ENCODE measurements around the gene MUC13.
A peak's percentile ranks its signal among the peaks of the same experiment; 100 is the strongest.

MUC13 gene

DNA sequence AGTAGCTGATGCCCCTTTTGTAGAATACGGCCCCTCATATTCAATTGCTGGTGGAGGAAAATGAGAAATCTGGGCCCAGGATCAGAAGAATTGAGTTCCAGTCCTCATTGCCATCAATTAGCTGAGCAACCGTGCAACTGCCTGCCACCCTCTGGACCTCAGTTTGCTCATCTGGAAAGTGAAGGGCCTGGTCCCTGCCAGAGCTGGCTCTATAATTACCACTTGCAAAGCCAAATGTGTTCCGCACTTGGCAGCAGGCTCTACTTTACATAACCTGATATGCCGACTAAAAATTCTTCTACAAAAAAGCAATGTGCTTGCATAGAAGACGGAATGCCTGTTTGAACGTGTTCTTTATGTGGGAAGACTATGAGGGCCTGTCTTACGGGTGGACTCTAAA lies 38.8 kb downstream of the MUC13 start:
- no peak for DNase-seq

DNA sequence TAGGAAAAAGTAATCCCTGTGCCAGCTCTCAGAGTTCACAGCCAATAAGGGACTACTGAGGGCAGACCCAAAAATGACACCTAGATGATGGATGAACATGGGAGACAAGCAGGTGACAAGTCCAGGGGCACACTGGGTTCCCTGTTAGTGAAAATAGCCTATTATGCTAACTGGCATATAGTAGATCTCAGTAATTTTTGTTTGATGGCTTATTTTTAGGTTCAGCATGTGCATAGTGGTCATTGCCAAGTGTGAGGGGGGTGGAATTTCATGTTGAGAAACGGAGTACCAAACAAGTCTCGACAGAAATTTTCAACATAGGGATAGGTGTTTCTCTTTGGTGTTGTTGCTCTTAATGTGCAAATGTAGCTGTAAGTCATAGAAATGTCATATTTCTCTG lies 41.0 kb downstream of the MUC13 start:
- no peak for DNase-seq

DNA sequence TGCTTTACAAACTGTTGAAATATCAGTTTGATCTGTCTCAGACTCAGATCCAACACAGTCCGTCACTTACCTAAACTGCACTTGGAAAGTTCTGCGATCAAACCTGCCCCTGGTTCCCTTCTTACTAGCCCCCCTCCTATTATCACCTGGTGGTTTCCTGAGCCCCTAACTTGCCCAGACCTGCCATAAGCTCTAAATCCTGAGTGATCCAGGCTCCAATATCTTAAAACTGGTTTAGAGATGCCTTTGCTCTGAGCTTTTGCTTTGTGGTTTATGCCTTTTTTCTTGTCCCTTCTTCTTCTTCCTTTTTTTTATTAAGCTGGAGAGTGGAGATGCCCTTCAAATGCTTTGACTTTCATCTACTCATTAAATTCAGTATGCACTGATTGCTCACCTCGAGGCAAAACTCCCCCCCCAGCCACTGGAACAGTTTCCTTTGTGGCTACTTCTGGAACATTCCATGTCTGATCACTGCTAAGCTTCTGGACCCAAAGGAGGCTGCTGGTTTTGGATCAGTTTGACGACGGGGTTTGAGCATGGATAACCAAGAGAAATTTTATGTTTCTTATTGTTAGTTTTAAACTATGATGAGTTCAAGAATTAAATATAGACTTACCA lies 43.9 kb downstream of the MUC13 start:
- no peak for DNase-seq

DNA sequence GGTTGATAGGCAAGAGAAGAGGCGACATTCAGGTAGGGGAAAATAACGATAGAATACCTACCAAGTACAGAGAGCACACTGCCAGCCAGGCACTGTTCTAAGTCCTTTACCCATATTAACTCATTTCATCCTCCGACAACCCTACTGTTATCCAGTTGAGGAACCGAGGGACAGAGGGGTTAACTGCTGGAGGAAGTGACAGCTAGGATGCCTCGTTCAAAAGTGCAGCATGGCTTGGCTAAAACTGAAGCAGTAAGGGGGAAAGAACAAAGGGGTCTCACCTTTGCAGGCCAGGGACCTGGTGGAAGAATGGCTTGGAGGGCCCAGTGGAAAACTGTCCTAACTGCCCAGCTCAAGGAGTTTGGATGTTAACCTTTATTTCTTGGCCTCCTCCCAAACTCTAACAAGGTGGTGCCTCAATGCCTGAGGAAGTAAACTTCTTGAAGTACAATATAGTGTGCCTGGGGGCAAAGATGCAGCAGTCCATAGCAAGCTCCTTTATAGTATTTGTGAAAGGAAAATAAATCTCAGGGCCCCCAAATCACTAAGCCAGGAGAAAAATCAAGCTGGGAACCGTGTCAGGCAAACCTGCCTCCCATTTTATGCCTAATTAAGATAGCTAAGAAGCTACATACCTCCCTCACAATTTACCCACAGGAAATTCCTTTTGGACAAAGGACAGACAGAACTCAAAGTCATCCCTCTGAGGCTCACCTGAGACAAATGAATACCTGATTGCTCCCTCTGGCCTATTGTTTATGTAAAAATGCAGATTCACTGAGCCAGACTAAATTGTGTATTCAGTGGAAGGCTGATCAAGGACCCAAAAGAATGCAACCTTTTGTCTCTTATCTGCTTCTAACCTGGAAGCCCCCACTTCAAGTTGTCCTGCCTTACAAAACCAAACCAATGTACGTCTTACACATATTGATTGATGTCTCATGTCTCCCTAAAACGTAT lies 45.8 kb downstream of the MUC13 start:
- DNase-seq, result no peak

DNA sequence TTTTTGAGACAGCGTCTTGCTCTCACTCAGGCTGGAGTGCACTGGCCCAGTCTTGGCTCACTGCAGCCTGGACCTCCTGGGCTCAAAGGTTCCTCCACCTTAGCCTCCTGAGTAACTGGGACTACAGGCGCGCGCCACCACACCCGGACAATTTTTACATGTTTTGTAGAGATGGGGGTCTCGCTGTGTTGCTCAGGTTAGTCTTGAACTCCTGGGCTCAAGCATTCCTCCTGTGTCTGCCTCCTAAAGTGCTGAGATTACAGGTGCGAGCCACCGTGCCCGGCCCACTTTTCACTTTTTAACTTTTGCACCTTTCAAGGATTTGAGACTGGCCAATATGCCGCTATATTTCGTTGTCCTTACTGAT lies 46.6 kb downstream of the MUC13 start:
- no peak for DNase-seq

DNA sequence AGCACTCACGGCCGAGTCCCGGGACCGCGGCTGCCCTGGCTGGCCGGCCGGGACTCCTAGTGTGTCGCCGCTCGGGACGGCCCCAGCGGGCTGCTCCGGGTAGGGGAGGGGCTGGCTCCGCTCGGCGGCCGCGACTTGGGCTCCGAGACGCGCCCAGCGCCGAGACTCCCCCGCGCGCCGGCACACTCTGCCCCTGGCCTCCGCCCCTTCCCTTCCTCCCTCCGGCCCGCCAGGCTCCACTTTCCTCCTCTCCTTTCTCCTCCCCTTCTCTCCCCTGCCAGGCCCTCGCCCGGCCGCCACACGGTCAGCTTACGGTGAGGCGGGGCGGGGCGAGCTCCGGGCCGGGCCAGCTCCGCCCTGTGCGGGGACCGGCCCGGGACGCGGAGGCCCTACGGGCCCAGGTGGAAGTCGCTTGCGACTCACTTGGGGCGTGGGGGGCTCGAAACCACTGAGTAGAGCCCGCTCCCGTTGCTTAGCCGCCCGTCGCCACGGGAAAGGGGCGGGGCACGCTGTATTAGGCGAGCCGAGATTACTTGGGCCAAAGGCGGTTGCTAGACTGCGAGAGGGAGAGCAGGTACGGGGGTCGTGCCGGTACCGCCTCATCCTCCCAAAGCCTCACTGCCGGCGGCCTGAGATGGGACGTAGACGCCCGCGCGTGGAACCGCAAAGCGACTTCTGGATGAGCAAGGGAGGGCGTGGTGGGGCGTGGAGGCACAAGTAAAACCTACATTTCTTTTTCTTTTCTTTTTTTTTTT lies 47.2 kb downstream of the MUC13 start, which contains the start of gene ITGB5:
Gene ITGB5, minus strand, starts transcription at position 189 of the 755 bp plus-strand sequence. CDS start 365 bp downstream, outside the sequence.
- DNase-seq, result peak; percentile 93

DNA sequence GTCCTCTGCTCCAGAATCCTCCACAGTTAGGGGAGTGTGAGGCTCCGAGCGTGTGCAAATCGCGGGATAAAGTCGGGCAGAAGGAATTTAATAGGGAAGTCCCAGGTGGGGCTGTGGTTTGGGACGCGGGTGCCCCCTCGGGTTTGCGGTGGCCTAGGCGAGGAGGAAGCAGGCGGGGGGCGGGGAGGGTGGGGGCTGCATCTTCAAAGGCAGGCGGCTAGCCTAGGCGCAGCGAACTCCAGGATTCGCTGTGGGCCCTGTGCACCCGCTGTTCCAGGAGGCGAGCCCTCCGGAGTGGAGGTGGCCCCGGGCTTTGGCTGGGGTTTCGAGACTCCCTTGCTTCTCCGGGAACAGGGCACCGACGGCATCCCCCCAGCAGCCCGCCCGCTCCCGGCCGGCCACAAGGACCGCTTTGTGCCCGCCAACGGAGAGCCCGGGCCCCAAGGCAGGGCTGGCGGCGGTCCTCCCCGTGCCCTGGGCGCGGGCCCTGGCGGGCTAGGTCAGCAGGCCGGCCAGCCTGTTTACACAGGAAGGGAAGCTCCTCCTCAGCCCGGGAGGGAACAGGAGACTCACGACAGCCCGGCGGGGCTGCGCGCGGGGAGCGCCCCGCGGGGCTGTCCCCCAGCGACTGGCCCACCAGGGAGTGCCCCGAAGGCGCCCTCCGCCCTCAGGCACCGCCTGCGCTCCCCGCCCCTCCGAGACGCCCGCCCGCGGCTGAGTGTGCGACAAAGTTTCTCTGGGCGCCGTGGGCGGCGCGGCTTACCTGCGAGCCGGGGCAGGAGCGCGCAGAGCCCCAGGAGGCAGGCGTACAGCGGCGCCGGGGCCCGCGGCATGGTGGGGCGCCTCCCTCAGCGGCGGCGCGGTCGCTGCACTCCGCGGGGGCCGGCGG lies 48.1 kb downstream of the MUC13 start:
- peak; percentile 83 for DNase-seq

DNA sequence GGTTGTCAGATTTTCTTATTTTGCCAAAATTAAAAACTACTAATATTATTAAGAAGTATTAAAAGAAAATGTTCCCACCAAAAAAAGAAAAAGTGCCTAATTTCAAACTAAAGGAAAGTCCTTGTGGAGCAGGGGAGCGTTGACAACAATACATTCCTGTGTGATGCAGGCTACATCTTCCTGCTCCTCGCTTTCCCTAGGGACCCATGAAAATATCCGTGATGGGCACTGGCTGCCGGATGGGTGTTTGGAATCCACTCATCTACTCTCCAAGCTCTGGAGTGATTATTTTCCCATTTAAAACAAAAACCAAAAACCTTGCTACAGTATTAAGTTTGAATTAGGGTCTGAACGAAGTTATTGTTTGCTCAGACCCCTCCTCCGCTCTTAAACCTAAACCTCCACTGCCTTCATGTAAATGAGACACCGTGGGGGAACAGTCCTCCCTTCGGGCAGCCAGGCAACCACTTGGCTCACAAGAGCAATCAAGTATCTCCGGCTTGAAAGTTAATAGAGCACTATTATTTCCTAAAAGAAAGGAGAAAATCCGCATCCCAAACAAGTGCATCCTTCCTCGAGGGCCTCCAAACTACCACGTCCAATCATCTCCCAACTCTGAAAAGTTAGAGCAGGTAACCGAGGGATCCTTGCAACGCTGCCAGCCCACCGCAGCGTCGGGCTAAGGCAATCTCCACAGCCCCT lies 48.9 kb downstream of the MUC13 start:
- DNase-seq, result no peak

DNA sequence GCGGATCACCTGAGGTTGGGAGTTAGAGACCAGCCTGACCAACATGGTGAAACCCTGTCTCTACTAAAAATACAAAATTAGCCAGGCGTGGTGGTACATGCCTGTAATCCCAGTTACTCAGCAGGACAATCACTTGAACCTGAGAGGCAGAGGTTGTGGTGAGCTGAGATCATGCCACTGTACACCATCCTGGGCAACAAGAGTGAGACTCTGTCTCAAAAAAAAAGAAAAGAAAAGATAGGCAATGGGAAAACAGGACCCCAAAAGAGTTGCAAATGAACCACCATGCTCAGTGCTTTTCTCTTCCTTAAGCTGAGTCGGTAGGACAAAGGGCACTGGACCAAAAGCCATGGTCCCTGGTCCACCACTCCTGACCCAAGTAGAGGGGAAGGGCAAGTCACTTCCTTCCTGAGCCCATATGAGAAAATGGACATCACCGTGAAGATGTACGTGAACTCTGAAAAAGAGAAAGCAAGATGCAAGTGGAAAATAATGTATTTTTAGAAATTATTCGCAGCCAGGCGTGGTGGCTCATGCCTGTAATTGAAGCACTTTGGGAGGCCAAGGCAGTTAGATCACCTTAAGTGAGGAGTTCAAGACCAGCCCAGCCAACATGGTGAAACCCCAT lies 50.0 kb downstream of the MUC13 start:
- DNase-seq, result no peak

DNA sequence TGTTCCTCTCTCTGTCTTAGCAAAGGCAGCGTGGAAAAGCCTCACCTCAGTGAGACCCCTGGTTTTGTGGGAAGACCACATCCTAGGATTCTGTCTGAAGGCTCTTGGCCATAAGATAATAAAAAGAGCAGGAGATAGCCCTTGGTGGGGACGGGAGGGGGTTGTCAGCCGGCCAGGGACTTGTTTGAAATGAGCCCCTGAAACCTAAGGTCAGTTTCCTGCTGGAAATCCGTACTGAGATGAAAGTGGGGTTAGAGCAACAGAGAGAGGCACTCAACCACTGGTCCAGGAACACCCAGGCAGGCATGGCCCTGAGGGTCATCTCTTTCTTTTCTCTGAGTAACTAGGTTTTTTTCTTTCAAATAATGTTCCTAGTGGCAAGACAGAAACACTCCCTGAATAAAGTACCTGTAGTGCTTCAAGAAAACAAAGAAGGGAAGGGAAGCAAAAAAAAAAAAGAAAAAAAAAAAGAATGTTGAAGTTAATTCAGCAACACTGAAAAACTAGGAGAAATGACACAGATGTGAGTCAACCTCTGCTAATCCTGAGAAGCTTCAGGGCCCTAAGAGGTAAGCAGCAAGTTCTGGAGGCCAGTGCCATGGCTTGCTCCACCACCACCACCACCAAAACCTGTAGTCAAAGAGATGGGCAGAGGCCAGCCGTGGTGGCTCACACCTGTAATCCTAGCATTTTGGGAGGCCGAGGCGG lies 50.6 kb downstream of the MUC13 start:
- DNase-seq, result no peak

DNA sequence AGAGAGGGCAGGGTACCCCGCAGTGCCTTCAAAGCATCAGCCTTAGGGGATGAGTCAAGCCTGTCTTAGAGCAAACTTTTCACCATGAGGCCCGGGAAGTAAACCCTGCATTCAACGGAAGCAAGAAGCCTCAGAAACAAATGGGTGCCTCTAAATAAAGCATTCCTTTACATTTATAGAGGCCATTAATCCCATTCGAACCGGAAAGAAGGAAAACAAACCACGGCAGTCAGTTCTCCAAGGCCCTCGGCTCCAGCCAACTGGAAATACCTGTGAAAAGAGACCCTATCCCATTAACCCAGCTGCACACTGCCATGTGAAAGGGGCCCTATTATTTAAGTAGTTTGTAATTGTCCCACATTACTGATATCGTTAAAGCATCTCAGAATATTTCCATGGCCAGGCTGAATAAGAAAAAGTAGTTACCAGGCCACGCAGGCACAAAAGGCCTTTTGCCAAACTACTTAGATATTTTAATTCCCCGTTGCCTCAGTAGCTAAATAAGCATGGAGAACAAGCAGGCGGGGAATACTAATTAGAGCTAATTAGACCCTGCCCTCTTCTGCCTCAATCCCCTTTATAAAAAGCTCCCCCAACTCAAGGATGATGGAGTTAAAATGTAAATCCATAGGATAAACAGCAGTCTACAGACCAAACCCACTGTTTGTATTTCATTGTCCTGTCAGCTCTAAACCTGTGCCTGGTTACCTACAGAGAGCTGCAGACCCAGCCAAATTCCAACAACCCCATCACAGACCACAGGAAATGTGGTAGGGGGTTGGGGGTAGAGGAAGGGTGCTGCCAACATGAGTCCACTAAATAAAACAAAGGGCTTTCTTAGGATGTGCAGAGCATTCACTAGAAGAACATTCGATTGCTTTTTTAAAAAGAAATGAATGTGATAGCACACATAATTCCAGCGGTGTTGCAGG lies 51.5 kb downstream of the MUC13 start:
- no peak for DNase-seq

DNA sequence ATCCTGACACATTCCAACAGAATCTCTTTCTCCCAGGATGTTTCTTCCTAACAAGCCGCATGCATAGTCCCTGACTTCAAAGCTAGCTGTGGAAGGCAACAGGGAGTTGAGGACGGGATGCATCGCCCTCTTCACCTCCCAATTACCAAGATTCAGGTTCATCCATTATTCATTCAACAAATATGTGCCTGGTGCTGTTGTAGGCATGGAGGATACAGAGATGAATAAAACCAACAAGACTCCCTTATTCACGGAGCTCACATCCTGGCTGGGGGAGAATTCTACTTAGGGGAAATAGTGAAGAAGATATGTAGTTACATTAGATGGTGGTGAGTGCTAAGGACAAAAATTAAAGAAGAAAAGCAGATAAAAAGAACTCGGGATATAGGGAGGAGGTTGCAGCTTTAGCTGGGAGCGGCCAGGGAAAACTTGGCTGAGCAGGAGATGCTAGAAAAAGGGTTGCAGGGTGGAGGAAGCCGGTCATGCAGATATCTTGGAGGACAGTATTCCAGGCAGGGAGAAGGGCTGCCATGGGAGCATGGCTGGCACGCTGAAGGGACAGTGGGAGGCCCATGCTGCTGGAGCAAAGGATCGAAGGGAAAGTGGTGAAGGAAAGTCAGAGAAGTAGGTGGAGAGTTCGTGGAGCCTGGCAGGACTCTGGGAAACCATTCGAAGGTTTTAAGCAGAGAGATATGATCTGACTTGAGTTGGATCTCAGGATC lies 52.4 kb downstream of the MUC13 start:
- no peak for DNase-seq

DNA sequence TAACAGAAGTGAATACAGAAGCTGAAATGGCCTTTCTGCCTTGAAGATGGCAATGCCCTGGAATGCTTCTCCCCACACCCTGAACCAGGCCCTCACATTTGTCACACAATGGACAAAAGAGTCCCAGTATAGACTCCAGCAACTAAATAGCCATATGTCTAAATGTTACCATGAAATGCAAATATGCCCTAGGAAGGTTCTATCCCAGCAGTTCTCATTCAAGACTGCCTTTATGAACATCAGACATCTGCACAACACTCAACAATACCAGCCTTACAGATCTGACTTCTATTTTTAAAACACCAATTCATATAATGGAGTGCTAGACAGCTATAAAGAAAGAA lies 55.2 kb downstream of the MUC13 start:
- no peak for DNase-seq

DNA sequence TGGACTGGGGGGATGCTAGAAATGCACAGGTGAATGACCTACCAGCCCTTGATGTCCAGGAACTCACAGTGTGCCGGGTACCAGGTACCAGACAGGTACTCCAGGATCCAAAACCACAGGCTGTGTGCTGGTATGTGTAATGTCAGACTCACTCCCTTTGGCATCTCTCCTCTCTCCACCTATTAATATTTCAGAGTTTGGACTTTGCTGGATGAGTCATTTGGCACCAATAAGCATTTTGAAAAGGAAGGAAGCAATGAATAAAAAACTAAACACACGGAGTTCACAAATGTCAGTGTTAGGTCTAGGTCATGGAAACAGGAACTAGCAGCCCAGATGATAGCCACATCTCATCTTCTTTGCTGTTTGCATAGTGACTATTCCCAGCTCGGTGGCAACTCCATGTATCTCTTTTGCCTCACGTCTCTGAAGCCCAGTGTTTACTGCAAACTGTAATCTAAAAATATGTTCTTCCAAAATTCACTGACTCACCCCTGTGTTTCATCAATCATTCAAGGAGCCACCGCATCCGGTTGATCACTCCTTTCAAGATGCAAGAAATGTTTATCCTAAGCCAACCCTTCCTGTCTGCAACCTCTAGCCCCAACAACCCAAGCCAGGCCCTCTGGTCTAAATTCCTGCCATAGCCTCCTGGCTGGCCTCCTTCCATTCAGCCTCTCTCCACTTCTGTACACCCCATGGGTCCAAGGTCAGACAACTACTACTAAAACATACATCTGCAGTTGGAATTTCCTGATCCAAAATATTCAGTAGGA lies 55.8 kb downstream of the MUC13 start:
- DNase-seq, result no peak

DNA sequence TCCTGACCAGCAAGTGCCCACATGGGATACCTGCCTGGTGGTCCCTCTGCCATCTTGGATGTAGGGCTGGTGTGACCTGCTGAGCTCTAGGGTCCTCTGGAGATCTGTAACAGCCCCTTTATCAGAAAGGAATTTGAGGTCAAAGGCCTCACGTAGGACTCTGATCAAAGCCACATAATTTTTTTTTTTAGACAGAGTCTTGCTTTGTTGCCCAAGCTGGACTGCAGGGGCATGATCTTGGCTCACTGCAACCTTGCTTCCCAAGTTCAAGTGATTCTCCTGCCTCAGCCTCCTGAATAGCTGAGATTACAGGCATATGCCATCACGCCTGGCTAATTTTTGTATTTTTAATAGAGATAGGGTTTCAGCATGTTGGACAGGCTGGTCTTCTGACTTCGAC lies 56.9 kb downstream of the MUC13 start:
- DNase-seq, result no peak

DNA sequence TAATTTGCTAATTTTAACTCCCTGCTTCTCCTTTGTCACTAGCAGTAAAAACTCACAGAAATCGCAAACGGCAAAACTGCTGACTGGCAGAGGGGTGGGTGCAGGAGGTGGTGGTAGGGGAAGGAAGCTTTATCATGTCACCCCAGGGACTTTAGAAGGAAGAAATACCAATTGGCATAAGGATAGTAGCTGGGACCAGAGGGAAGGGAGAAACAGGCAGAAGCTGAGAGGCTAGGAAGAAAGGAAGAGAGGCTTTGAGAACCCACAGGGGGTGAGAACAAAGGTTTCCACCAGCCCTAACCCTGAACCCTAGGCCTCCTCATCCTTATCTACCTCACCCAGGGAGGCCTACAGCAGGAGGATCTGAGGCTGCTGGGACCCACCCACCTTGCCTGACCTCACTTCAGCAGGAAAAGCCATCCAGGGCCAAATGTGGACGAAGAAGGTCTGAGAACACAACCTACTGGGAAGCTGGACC lies 58.1 kb downstream of the MUC13 start:
- no peak for DNase-seq

DNA sequence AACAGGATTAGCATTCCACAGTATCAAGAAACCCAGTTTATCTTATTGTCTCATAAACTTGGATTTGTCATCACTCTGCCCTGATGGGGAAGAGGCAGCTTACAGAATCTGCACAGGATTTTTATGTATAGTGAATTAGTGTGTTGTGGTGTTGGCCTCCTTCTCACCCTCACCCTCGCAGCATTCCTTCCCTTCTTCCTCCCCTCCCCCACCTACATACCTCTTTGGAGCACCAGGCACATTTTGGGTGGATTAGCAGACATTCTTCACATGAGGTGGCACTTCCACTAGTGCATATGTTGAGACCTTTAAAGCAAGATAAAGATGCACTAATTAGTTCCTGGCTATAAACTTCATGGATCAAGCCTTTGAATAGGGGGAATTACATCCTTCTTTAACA lies 61.3 kb downstream of the MUC13 start:
- DNase-seq, result no peak

DNA sequence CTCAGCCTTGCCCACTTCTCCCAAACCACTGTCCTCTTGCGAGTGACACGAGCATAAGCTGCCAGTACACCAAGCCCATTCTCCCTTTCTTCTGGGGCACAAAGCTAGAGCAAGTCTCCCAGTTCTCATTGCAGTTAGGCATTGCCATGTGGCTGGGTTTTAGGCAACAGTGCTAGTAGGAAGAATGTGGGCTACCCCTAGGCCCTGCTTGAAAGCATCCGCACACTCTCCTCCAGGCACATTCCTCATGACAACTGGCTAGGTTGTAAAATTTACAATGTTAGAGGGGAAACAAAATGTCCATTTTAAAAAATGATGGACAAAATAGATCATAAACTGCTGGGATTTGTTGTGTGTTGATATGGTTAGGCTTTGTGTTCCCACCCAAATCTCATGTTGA lies 67.0 kb downstream of the MUC13 start:
- no peak for DNase-seq

All from islet precursor cell (in vitro differentiated cells).